Activated T-helper 1 cell treated with anti-CD3 and anti-CD28 coated beads, Interleukin-2, amount 50 U/mL, for 16 hours (primary cell): ENCODE results near the gene BCL2.

Experiments used
- DNase-seq, 2 donors: peaks; one replicate each; pipeline ENCODE4 v3.0.0-alpha.2; 2020; ENCODE audit warnings: low read depth in 1 of 2, low spot score in 1 of 2

BCL2 gene

GRCh38 chr18:63260380-63260754 is 59.2 kb downstream of the BCL2 start:
- DNase-seq, result no peak

GRCh38 chr18:63259567-63260379 is 59.8 kb downstream of the BCL2 start:
- no peak for DNase-seq

GRCh38 chr18:63258749-63259566 is 60.6 kb downstream of the BCL2 start:
- no peak for DNase-seq

GRCh38 chr18:63257453-63257852 is 62.1 kb downstream of the BCL2 start:
- DNase-seq, result no peak

- no peak for DNase-seq
Measured at GRCh38 chr18:63255435-63255834, 64.1 kb downstream of the BCL2 start.

- no peak for DNase-seq
Measured at GRCh38 chr18:63254716-63255399, 64.7 kb downstream of the BCL2 start.

GRCh38 chr18:63253428-63254372 is 65.9 kb downstream of the BCL2 start:
- DNase-seq, result no peak

- DNase-seq, result no peak
Measured at GRCh38 chr18:63253014-63253413, 66.6 kb downstream of the BCL2 start.

- no peak for DNase-seq
Measured at GRCh38 chr18:63249771-63250170, 69.8 kb downstream of the BCL2 start.

GRCh38 chr18:63247926-63248325 is 71.6 kb downstream of the BCL2 start:
- no peak for DNase-seq

GRCh38 chr18:63247506-63247905 is 72.1 kb downstream of the BCL2 start:
- no peak for DNase-seq

GRCh38 chr18:63245600-63245999 is 74.0 kb downstream of the BCL2 start:
- no peak for DNase-seq

- no peak for DNase-seq
Measured at GRCh38 chr18:63244607-63245006, 75.0 kb downstream of the BCL2 start.

- DNase-seq, result no peak
Measured at GRCh38 chr18:63241760-63242159, 77.8 kb downstream of the BCL2 start.

- DNase-seq, result no peak
Measured at GRCh38 chr18:63241317-63241712, 78.3 kb downstream of the BCL2 start.

GRCh38 chr18:63240531-63241316 is 78.8 kb downstream of the BCL2 start:
- no peak for DNase-seq

- DNase-seq, result no peak
Measured at GRCh38 chr18:63238693-63239075, 80.9 kb downstream of the BCL2 start.

GRCh38 chr18:63237881-63238692 is 81.5 kb downstream of the BCL2 start:
- DNase-seq, result no peak
